Natural killer cell treated with Interleukin-12 subunit alpha and Interleukin-12 subunit beta and Interleukin-15 and Interleukin-18, amount 100 ng/mL, for 72 hours (primary cell): ENCODE data around the gene MRPL34. TPM values are rescaled to one million over a fixed set of nuclear protein-coding genes. Genes with fewer than 3 reads are reported as not detected.
A peak's percentile ranks its signal among the peaks of the same experiment; 100 is the strongest.

Source experiments
- ATAC-seq, 2 donors: fragments of 150-1000 bp; cut with Tn5 transposase in 1 of 2; sonication (Bioruptor Pico), chemical (Tn5 transposase) in 1 of 2; 2 replicates each; pipeline ENCODE4 v1.10.0; 2021
- DNase-seq: peaks from one replicate; pipeline ENCODE4 v3.0.0; 2022; ENCODE audit warnings: low spot score
- H3K27ac Mint-ChIP-seq, 2 donors: 1 replicate in 1 of 2; 2 replicates in 1 of 2; pipeline ENCODE4 v1.8.0; 2022; ENCODE audit warnings: mixed read lengths in 2 of 2, mild to moderate bottlenecking in 1 of 2, moderate library complexity in 1 of 2
- H3K27me3 Mint-ChIP-seq, 2 donors: 1 replicate in 1 of 2; 2 replicates in 1 of 2; pipeline ENCODE4 v1.8.0; 2022; ENCODE audit warnings: mixed read lengths in 2 of 2
- H3K36me3 Mint-ChIP-seq: one replicate; pipeline ENCODE4 v1.8.0; 2022; ENCODE audit warnings: mixed read lengths
- H3K4me1 Mint-ChIP-seq, 2 donors: 1 replicate in 1 of 2; 2 replicates in 1 of 2; pipeline ENCODE4 v1.8.0; 2022; ENCODE audit warnings: low read depth in 2 of 2, mixed read lengths in 2 of 2, mild to moderate bottlenecking in 1 of 2
- H3K4me3 Mint-ChIP-seq: one replicate; pipeline ENCODE4 v1.8.0; 2022; ENCODE audit warnings: mixed read lengths
- H3K9me3 Mint-ChIP-seq: 2 replicates; pipeline ENCODE4 v1.8.0; 2022; ENCODE audit warnings: mixed read lengths
- total RNA-seq, 2 donors: library from RNA; stranded (reverse); gene quantifications; one replicate each; pipeline ENCODE4 v1.2.3, GENCODE V29; 2022

The MRPL34 gene
- total RNA-seq = 100 to 1,000 TPM in 1 of 2 donors, 10 to 100 TPM in 1; 61.4 to 106 TPM

GRCh38 chr19:17305517-17306284 is at the start of gene MRPL34:
TSS of gene MRPL34 (plus strand) at chr19:17305872. CDS start at chr19:17305893, 21 bp downstream.
- H3K4me3 Mint-ChIP-seq = peak within 1 kb of the TSS; percentile 78
- H3K27me3 Mint-ChIP-seq = no peaks in the 10 kb centered on the region
- no peaks in the 10 kb centered on the region for H3K9me3 Mint-ChIP-seq
- peak; percentile 81 to 84 for ATAC-seq
- peak; percentile 97 for DNase-seq
- H3K4me1 Mint-ChIP-seq = peaks cover 38% of the 10 kb centered on the region in 2 donors
- no peaks in the 10 kb centered on the region for H3K36me3 Mint-ChIP-seq
- H3K27ac Mint-ChIP-seq = peak within 1 kb of the TSS; percentile 72 to 82

DNA sequence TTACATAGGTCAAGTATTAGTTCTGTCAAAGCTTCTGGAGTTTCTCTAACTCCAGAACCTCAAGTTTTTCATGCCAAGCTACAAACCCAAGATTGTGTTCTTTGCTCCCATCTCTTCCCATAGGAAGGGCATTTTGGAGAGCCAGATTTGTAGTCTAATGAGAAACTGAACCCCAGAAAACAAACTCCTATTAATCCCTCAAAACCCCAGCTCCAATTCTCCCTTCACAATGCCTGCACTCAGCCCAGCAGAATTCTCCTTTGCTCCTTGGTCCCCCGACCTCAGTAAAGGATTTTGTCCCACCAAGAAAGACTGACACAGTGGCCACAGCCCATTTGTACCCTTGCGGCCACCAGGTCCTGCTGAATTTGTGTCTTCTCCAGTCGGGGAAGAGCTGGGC is 49.5 kb upstream of the MRPL34 start:
- H3K9me3 Mint-ChIP-seq = no peaks in the 10 kb centered on the region
- H3K4me3 Mint-ChIP-seq = no peak overlapping the region

DNA sequence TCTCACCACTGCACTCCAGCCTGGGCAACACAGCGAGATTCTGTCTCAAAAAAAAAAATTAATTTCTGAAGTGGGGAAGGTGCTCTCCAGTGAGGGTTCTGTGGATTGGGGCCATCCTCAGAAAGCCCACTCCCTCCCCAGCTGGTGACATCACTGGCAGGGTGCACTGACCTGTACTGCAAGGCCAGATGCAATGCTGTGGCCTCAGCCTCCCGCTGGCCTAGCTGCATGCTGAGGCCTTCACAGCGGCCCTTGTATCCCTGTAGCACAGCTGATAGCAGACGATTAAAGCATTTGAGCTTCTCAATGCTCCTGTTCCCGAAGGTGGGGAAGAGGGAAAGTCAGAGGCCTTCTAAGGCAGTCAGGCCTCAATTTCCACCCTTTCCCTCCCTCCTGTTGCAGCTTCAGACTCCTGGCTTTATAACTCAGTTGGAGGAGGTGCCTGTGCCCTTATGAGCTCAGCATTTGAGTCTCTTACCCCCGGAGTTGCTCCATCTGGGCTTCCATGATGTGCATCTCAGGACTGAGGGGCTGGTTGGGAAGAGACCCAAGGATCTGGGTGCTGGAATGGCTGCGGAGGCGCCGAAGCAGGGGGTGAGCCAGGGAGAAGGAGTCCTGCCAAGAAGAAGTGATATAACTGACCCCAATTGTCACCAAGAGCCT is 46.4 kb upstream of the MRPL34 start:
- H3K27ac Mint-ChIP-seq = no peak overlapping the region
- H3K9me3 Mint-ChIP-seq = no peaks in the 10 kb centered on the region
- DNase-seq = no peak
- no peak overlapping the region for H3K4me3 Mint-ChIP-seq
- H3K4me1 Mint-ChIP-seq = peaks cover 6 to 7% of the 10 kb centered on the region in 2 donors
- H3K36me3 Mint-ChIP-seq = no peaks in the 10 kb centered on the region
- H3K27me3 Mint-ChIP-seq = peaks cover 0 to 5% of the 10 kb centered on the region in 2 donors
- no peak for ATAC-seq

More for the DNA sequence above, 49.5 kb upstream of the MRPL34 start:
- DNase-seq (no peak), ATAC-seq (no peak)
- peaks cover 5 to 6% of the 10 kb centered on the region in 2 donors for H3K4me1 Mint-ChIP-seq
- peaks cover 0 to 5% of the 10 kb centered on the region in 2 donors for H3K27me3 Mint-ChIP-seq
- no peaks in the 10 kb centered on the region for H3K36me3 Mint-ChIP-seq
- no peak overlapping the region for H3K27ac Mint-ChIP-seq

GRCh38 chr19:17259934-17260333 is 45.7 kb upstream of the MRPL34 start:
- Mint-ChIP-seq H3K4me1 (peaks cover 6 to 7% of the 10 kb centered on the region in 2 donors), H3K36me3 (no peaks in the 10 kb centered on the region), H3K4me3 (no peak overlapping the region), H3K27ac (no peak overlapping the region), H3K9me3 (no peaks in the 10 kb centered on the region), H3K27me3 (peaks cover 0 to 5% of the 10 kb centered on the region in 2 donors)
- no peak for DNase-seq
- ATAC-seq = no peak

- Mint-ChIP-seq H3K27me3 (peaks cover 0 to 2% of the 10 kb centered on the region in 2 donors), H3K27ac (no peak overlapping the region), H3K9me3 (no peaks in the 10 kb centered on the region), H3K4me3 (no peak overlapping the region), H3K36me3 (no peaks in the 10 kb centered on the region), H3K4me1 (peaks cover 6 to 7% of the 10 kb centered on the region in 2 donors)
- DNase-seq = peak; percentile 91
- peak; percentile 93 to 96 for ATAC-seq
These were observed 44.8 kb upstream of the MRPL34 start for GRCh38 chr19:17260842-17261325.

DNA sequence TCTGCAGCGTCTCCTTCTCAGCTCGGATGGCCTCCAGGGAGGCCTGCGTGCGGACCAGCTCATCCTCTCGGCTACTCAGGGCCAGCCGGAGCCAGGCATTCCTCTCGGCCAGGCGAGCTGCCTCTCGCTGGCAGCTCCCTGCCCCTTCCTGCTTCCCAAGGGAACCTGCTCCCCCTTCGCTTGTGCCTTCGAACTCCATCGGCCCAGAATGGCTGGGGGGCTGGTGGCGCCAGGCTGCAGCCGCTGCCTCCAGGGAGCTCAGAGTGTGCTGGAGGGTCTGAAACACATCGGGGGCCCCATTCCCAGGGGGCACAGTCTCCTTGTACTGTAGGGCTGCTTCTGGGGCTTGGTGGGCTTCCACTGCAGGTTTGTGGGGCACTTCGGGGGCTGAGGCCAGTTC is 43.1 kb upstream of the MRPL34 start:
- Mint-ChIP-seq H3K4me3 (no peak overlapping the region), H3K36me3 (no peaks in the 10 kb centered on the region), H3K9me3 (no peaks in the 10 kb centered on the region), H3K27ac (no peak overlapping the region), H3K27me3 (peaks cover 0 to 2% of the 10 kb centered on the region in 2 donors), H3K4me1 (peaks cover 12 to 13% of the 10 kb centered on the region in 2 donors)
- ATAC-seq = no peak
- DNase-seq = no peak

DNA sequence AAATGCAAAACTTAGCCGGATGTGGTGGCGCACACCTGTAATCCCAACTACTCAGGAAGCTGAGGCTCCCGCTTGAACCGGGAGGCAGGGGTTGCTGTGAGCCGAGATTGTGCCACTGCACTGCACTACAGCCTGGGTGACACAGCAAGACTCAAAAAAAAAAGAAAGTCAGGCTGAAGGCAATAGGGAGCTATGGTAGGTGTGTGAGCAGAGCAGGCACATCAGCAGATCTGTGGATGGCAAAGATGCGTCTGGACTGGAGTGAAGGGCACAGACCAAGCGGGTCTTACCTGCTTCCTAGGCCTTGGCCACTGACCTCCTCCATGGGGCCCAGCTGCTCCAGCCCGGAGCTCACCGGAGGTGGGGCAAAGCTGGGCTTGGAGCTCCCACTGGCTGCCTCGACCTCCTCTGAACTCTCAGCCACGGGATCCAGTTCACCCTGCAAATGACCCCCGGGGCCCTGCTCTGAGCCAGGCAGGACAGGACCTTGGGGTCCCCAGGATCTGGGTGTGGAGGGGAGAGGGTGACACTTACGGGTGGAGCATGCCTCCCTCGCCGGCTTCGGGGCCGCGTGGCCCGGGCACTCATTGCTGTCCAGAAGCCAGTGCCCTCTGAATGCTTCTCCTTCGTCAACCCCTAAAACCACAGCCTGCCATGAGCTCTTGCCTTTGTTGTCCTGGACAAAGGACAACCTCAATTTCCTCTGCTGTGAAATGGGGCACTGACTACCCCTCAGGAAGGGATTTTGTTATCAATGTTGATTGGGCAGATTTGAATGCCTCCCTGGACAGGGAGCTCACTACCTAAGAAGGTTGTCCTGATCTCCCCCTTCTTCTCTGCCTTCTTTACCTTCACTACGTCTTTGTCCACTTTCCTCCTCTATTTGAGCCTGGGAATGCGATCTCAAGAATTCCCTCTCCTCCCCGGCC is 41.7 kb upstream of the MRPL34 start:
- Mint-ChIP-seq H3K27me3 (peaks cover 0 to 2% of the 10 kb centered on the region in 2 donors), H3K9me3 (no peaks in the 10 kb centered on the region), H3K4me1 (peaks cover 17 to 19% of the 10 kb centered on the region in 2 donors), H3K4me3 (no peak overlapping the region), H3K27ac (no peak overlapping the region), H3K36me3 (no peaks in the 10 kb centered on the region)
- no peak for ATAC-seq
- no peak for DNase-seq

- peaks cover 17 to 19% of the 10 kb centered on the region in 2 donors for H3K4me1 Mint-ChIP-seq
- H3K4me3 Mint-ChIP-seq = no peak within 1 kb of the TSS
- no peaks in the 10 kb centered on the region for H3K9me3 Mint-ChIP-seq
- DNase-seq (no peak), ATAC-seq (no peak)
- peaks cover 0 to 2% of the 10 kb centered on the region in 2 donors for H3K27me3 Mint-ChIP-seq
- no peaks in the 10 kb centered on the region for H3K36me3 Mint-ChIP-seq
- no peak within 1 kb of the TSS for H3K27ac Mint-ChIP-seq
These were observed 41.1 kb upstream of the MRPL34 start, which contains the start of gene USHBP1 for GRCh38 chr19:17264641-17264979. TSS of gene USHBP1 (minus strand) at chr19:17264745. CDS start at chr19:17264299, 446 bp downstream.

DNA sequence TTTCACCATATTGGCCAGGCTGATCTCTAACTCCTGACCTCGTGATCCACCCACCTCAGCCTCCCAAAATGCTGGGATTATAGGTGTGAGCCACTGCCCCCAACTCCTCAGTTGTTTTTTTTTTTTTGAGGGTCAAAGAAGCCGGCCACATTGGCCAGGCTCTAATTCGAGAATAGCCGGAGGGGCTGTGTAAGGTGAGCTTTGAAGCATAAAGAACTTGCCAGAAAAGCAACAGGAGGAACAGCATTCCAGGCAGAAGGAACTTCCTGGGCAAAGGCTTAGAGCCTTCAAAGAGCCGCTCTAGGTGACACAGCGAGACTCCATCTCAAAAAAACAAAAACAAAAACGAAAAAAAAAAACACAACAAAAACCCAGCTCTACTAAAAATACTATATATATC is 39.6 kb upstream of the MRPL34 start:
- Mint-ChIP-seq H3K4me1 (peaks cover 12 to 18% of the 10 kb centered on the region in 2 donors), H3K27ac (no peak overlapping the region), H3K4me3 (no peak overlapping the region), H3K9me3 (no peaks in the 10 kb centered on the region), H3K36me3 (no peaks in the 10 kb centered on the region), H3K27me3 (no peaks in the 10 kb centered on the region)
- DNase-seq (no peak), ATAC-seq (no peak)

- Mint-ChIP-seq H3K4me3 (peak overlapping the region; percentile 72), H3K27ac (peak overlapping the region; percentile 39 to 67), H3K9me3 (no peaks in the 10 kb centered on the region), H3K4me1 (peaks cover 11 to 17% of the 10 kb centered on the region in 2 donors), H3K27me3 (no peaks in the 10 kb centered on the region), H3K36me3 (no peaks in the 10 kb centered on the region)
- DNase-seq (no peak), ATAC-seq (no peak)
These were observed 39.1 kb upstream of the MRPL34 start for GRCh38 chr19:17266589-17266974.

GRCh38 chr19:17266975-17267788 is 38.5 kb upstream of the MRPL34 start, which contains the start of gene BABAM1:
TSS of gene BABAM1 (plus strand) at chr19:17267443. CDS start at chr19:17268807, 1,364 bp downstream.
- Mint-ChIP-seq H3K4me3 (peak within 1 kb of the TSS; percentile 72), H3K4me1 (peaks cover 11 to 17% of the 10 kb centered on the region in 2 donors), H3K27ac (peak within 1 kb of the TSS; percentile 39 to 67), H3K36me3 (no peaks in the 10 kb centered on the region), H3K27me3 (no peaks in the 10 kb centered on the region), H3K9me3 (no peaks in the 10 kb centered on the region)
- ATAC-seq = peak; percentile 97 to 98
- peak; percentile 96 for DNase-seq

GRCh38 chr19:17268754-17269153 is 36.9 kb upstream of the MRPL34 start:
- DNase-seq (no peak), ATAC-seq (no peak)
- Mint-ChIP-seq H3K27me3 (no peaks in the 10 kb centered on the region), H3K27ac (peak overlapping the region in 1 of 2 donors; percentile 39), H3K9me3 (no peaks in the 10 kb centered on the region), H3K4me1 (peaks cover 11 to 15% of the 10 kb centered on the region in 2 donors), H3K4me3 (peak overlapping the region; percentile 72), H3K36me3 (no peaks in the 10 kb centered on the region)
